Measurements from ENCODE around the gene BRINP3.

Gene BRINP3

GRCh38 chr1:190175320-190175719 is 302.3 kb downstream of the BRINP3 start:
- H2BK12ac ChIP-seq (ENCODE audit: low read length): no peak overlapping the region
- H4K8ac ChIP-seq (ENCODE audit: low read depth, low read length): no peak overlapping the region
- H2AFZ ChIP-seq (ENCODE audit: low read length): no peak overlapping the region
- H3K9me3 ChIP-seq (replicated peaks in 1 of 2; ENCODE audit: control insufficient read depth in 2 of 2, insufficient read depth in 1 of 2, low read depth in 1 of 2, low read length in 2 of 2): no peaks in the 10 kb centered on the region
- no peak overlapping the region for H3K23ac ChIP-seq (ENCODE audit: low read depth, low read length, poor library complexity)
- no peak overlapping the region for H2AK5ac ChIP-seq (ENCODE audit: low read depth, low read length)
- H3K27ac ChIP-seq (replicated peaks; ENCODE audit: low read length): no peak overlapping the region
- H3K4me2 ChIP-seq (ENCODE audit: insufficient read depth, low read length, poor library complexity, severe bottlenecking): no peak overlapping the region
- H3K4ac ChIP-seq (ENCODE audit: low read length): no peak overlapping the region
- H3K4me1 ChIP-seq (ENCODE audit: control insufficient read depth in 2 of 2, insufficient read depth in 1 of 2, low read depth in 1 of 2, low read length in 2 of 2): peaks cover 0 to 2% of the 10 kb centered on the region in 2 donors
- WGBS, 2 donors (ENCODE audit: extremely low coverage in 2 of 2, insufficient read length in 2 of 2, insufficient replicate concordance in 1 of 2): no CpG with 5 or more reads among the region's 3 CpGs
- no peak overlapping the region for H2BK5ac ChIP-seq (ENCODE audit: low read length)
- no peak overlapping the region for H2BK15ac ChIP-seq (ENCODE audit: low read length)
- no peak overlapping the region for H3K14ac ChIP-seq (ENCODE audit: low read length)
- H2BK120ac ChIP-seq (ENCODE audit: low read depth, low read length): no peak overlapping the region
- H3K79me1 ChIP-seq (ENCODE audit: low read depth, low read length): no peaks in the 10 kb centered on the region
- DNase-seq (ENCODE audit: low spot score): no peak
- no peak overlapping the region for H3K9ac ChIP-seq (ENCODE audit: low read depth, low read length, poor library complexity)
- no peak overlapping the region for H3K18ac ChIP-seq (ENCODE audit: low read length)
- no peaks in the 10 kb centered on the region for H3K27me3 ChIP-seq (ENCODE audit: control insufficient read depth in 3 of 3, insufficient read depth in 3 of 3, low read depth in 1 of 3, low read length in 3 of 3)
- no peak overlapping the region for H4K91ac ChIP-seq (ENCODE audit: low read depth, low read length, poor library complexity)
- no peaks in the 10 kb centered on the region for H3K36me3 ChIP-seq (replicated peaks in 1 of 2; ENCODE audit: control insufficient read depth in 2 of 2, insufficient read depth in 2 of 2, low read length in 2 of 2)
- H3K4me3 ChIP-seq (ENCODE audit: low read length in 2 of 2): no peak overlapping the region

GRCh38 chr1:190172651-190173430 is 304.8 kb downstream of the BRINP3 start:
- Histone ChIP-seq H3K36me3 (replicated peaks in 1 of 2; ENCODE audit: control insufficient read depth in 2 of 2, insufficient read depth in 2 of 2, low read length in 2 of 2) (no peaks in the 10 kb centered on the region), H3K9me3 (replicated peaks in 1 of 2; ENCODE audit: control insufficient read depth in 2 of 2, insufficient read depth in 1 of 2, low read depth in 1 of 2, low read length in 2 of 2) (no peaks in the 10 kb centered on the region), H3K14ac (ENCODE audit: low read length) (no peak overlapping the region), H3K4ac (ENCODE audit: low read length) (no peak overlapping the region), H2BK12ac (ENCODE audit: low read length) (no peak overlapping the region), H2BK120ac (ENCODE audit: low read depth, low read length) (no peak overlapping the region), H3K4me3 (ENCODE audit: low read length in 2 of 2) (no peak overlapping the region), H2AFZ (ENCODE audit: low read length) (peak overlapping the region; percentile 57), H2AK5ac (ENCODE audit: low read depth, low read length) (no peak overlapping the region), H3K79me1 (ENCODE audit: low read depth, low read length) (no peaks in the 10 kb centered on the region), H3K23ac (ENCODE audit: low read depth, low read length, poor library complexity) (no peak overlapping the region), H3K18ac (ENCODE audit: low read length) (no peak overlapping the region), H2BK5ac (ENCODE audit: low read length) (no peak overlapping the region), H3K9ac (ENCODE audit: low read depth, low read length, poor library complexity) (no peak overlapping the region), H3K27me3 (ENCODE audit: control insufficient read depth in 3 of 3, insufficient read depth in 3 of 3, low read depth in 1 of 3, low read length in 3 of 3) (no peaks in the 10 kb centered on the region), H3K4me1 (ENCODE audit: control insufficient read depth in 2 of 2, insufficient read depth in 1 of 2, low read depth in 1 of 2, low read length in 2 of 2) (peaks cover 0 to 2% of the 10 kb centered on the region in 2 donors), H2BK15ac (ENCODE audit: low read length) (no peak overlapping the region), H3K27ac (replicated peaks; ENCODE audit: low read length) (no peak overlapping the region), H3K4me2 (ENCODE audit: insufficient read depth, low read length, poor library complexity, severe bottlenecking) (no peak overlapping the region), H4K8ac (ENCODE audit: low read depth, low read length) (no peak overlapping the region), H4K91ac (ENCODE audit: low read depth, low read length, poor library complexity) (no peak overlapping the region)
- no CpG with 5 or more reads among the region's 8 CpGs for WGBS, 2 donors (ENCODE audit: extremely low coverage in 2 of 2, insufficient read length in 2 of 2, insufficient replicate concordance in 1 of 2)
- no peak for DNase-seq (ENCODE audit: low spot score)

- H3K4ac ChIP-seq (ENCODE audit: low read length): no peak overlapping the region
- H3K18ac ChIP-seq (ENCODE audit: low read length): no peak overlapping the region
- no peak overlapping the region for H2BK12ac ChIP-seq (ENCODE audit: low read length)
- H4K8ac ChIP-seq (ENCODE audit: low read depth, low read length): no peak overlapping the region
- no peak overlapping the region for H3K4me3 ChIP-seq (ENCODE audit: low read length in 2 of 2)
- no peak overlapping the region for H2AK5ac ChIP-seq (ENCODE audit: low read depth, low read length)
- WGBS, 2 donors (ENCODE audit: extremely low coverage in 2 of 2, insufficient read length in 2 of 2, insufficient replicate concordance in 1 of 2): no CpG with 5 or more reads among the region's 3 CpGs
- no peak overlapping the region for H2BK15ac ChIP-seq (ENCODE audit: low read length)
- no peaks in the 10 kb centered on the region for H3K9me3 ChIP-seq (replicated peaks in 1 of 2; ENCODE audit: control insufficient read depth in 2 of 2, insufficient read depth in 1 of 2, low read depth in 1 of 2, low read length in 2 of 2)
- no peak overlapping the region for H3K27ac ChIP-seq (replicated peaks; ENCODE audit: low read length)
- no peak overlapping the region for H2BK120ac ChIP-seq (ENCODE audit: low read depth, low read length)
- peaks cover 0 to 2% of the 10 kb centered on the region in 2 donors for H3K4me1 ChIP-seq (ENCODE audit: control insufficient read depth in 2 of 2, insufficient read depth in 1 of 2, low read depth in 1 of 2, low read length in 2 of 2)
- H3K4me2 ChIP-seq (ENCODE audit: insufficient read depth, low read length, poor library complexity, severe bottlenecking): no peak overlapping the region
- no peaks in the 10 kb centered on the region for H3K27me3 ChIP-seq (ENCODE audit: control insufficient read depth in 3 of 3, insufficient read depth in 3 of 3, low read depth in 1 of 3, low read length in 3 of 3)
- no peak for DNase-seq (ENCODE audit: low spot score)
- no peak overlapping the region for H2BK5ac ChIP-seq (ENCODE audit: low read length)
- no peak overlapping the region for H4K91ac ChIP-seq (ENCODE audit: low read depth, low read length, poor library complexity)
- H3K23ac ChIP-seq (ENCODE audit: low read depth, low read length, poor library complexity): no peak overlapping the region
- H3K36me3 ChIP-seq (replicated peaks in 1 of 2; ENCODE audit: control insufficient read depth in 2 of 2, insufficient read depth in 2 of 2, low read length in 2 of 2): no peaks in the 10 kb centered on the region
- H2AFZ ChIP-seq (ENCODE audit: low read length): no peak overlapping the region
- H3K9ac ChIP-seq (ENCODE audit: low read depth, low read length, poor library complexity): no peak overlapping the region
- no peak overlapping the region for H3K14ac ChIP-seq (ENCODE audit: low read length)
- H3K79me1 ChIP-seq (ENCODE audit: low read depth, low read length): no peaks in the 10 kb centered on the region
These were observed 307.3 kb downstream of the BRINP3 start for GRCh38 chr1:190170321-190170720.

GRCh38 chr1:190169311-190170067 is 308.2 kb downstream of the BRINP3 start:
- DNase-seq (ENCODE audit: low spot score): no peak
- H3K36me3 ChIP-seq (replicated peaks in 1 of 2; ENCODE audit: control insufficient read depth in 2 of 2, insufficient read depth in 2 of 2, low read length in 2 of 2): no peaks in the 10 kb centered on the region
- H3K79me1 ChIP-seq (ENCODE audit: low read depth, low read length): no peaks in the 10 kb centered on the region
- no peaks in the 10 kb centered on the region for H3K27me3 ChIP-seq (ENCODE audit: control insufficient read depth in 3 of 3, insufficient read depth in 3 of 3, low read depth in 1 of 3, low read length in 3 of 3)
- H3K23ac ChIP-seq (ENCODE audit: low read depth, low read length, poor library complexity): no peak overlapping the region
- H3K9ac ChIP-seq (ENCODE audit: low read depth, low read length, poor library complexity): no peak overlapping the region
- H2BK12ac ChIP-seq (ENCODE audit: low read length): no peak overlapping the region
- H3K18ac ChIP-seq (ENCODE audit: low read length): no peak overlapping the region
- no peak overlapping the region for H2BK5ac ChIP-seq (ENCODE audit: low read length)
- H2AK5ac ChIP-seq (ENCODE audit: low read depth, low read length): no peak overlapping the region
- H4K8ac ChIP-seq (ENCODE audit: low read depth, low read length): no peak overlapping the region
- no peak overlapping the region for H3K4ac ChIP-seq (ENCODE audit: low read length)
- H4K91ac ChIP-seq (ENCODE audit: low read depth, low read length, poor library complexity): no peak overlapping the region
- no peak overlapping the region for H2BK120ac ChIP-seq (ENCODE audit: low read depth, low read length)
- no peaks in the 10 kb centered on the region for H3K9me3 ChIP-seq (replicated peaks in 1 of 2; ENCODE audit: control insufficient read depth in 2 of 2, insufficient read depth in 1 of 2, low read depth in 1 of 2, low read length in 2 of 2)
- H2AFZ ChIP-seq (ENCODE audit: low read length): peak overlapping the region; percentile 36
- no peak overlapping the region for H3K14ac ChIP-seq (ENCODE audit: low read length)
- no peak overlapping the region for H2BK15ac ChIP-seq (ENCODE audit: low read length)
- H3K4me3 ChIP-seq (ENCODE audit: low read length in 2 of 2): no peak overlapping the region
- WGBS, 2 donors (ENCODE audit: extremely low coverage in 2 of 2, insufficient read length in 2 of 2, insufficient replicate concordance in 1 of 2): no CpG with 5 or more reads among the region's 3 CpGs
- no peak overlapping the region for H3K4me2 ChIP-seq (ENCODE audit: insufficient read depth, low read length, poor library complexity, severe bottlenecking)
- no peak overlapping the region for H3K27ac ChIP-seq (replicated peaks; ENCODE audit: low read length)
- H3K4me1 ChIP-seq (ENCODE audit: control insufficient read depth in 2 of 2, insufficient read depth in 1 of 2, low read depth in 1 of 2, low read length in 2 of 2): peaks cover 0 to 2% of the 10 kb centered on the region in 2 donors
